Umbilical cord (tissue), 2 donors: ENCODE data around the gene FAM216B. TPM values are rescaled to one million over a fixed set of nuclear protein-coding genes. Genes with fewer than 3 reads are reported as not detected.
"Not testable (repeated sequence)": the region's sequence is repeated elsewhere in the genome, so short reads cannot be mapped to it uniquely, and the experiment has no call there.

ENCODE experiments used
- DNase-seq: peaks from one replicate; pipeline ENCODE4 v3.0.0-alpha.2; 2015; ENCODE audit warnings: low spot score
- total RNA-seq: library from RNA; depleted of rRNA; stranded (reverse); fragments of >200 nt; gene quantifications from one replicate; pipeline ENCODE4 v1.2.3, GENCODE V29; 2014; ENCODE audit warnings: low replicate concordance; ENCODE audit not compliant: insufficient read depth

The FAM216B gene
- total RNA-seq, 1 donor from 2014 or later, result 1.2 TPM

GRCh38 chr13:42780044-42780443, 1.3 kb upstream of the FAM216B start:
- DNase-seq, result no peak

DNA sequence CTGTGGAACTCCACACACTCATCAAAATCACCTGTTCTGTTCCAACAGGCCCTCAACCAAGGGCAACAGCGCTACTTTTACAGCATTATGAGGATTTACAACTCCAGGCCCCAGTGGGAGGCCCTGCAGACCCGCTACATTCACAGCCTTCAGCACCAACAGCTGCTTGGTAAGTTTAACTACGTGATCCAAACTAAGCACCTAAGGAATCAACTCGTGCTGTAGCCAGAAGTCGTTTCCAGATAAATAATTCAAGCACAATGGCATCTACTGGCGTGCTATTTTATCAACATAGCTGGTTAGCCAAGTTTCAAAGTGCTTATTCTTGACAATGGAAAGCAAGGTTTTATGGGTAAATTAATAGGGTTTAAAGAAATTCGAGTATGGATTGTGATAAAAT, 5.3 kb downstream of the FAM216B start:
- DNase-seq, result peak; percentile 43

- no peak for DNase-seq
Observed at GRCh38 chr13:42788601-42789000, 7.2 kb downstream of the FAM216B start.

DNA sequence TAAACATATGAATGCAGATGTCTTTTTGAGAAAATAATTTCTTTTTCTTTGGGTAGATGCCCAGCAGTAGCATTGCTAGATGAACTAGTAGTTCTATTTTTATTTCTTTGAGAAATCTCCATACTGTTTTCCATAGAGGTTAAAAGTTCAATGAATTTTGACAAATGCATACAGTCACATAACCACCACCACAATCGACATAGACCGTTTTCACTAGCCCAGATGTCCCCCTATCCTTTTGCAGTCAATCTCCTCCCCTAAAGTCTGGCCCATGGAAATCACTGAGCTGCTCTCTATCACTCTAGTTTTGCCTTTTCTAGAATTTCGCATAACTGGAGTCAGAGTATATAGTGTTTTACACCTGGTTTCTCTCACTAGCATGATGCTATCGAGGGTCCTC, 10.8 kb downstream of the FAM216B start:
- no peak for DNase-seq

DNA sequence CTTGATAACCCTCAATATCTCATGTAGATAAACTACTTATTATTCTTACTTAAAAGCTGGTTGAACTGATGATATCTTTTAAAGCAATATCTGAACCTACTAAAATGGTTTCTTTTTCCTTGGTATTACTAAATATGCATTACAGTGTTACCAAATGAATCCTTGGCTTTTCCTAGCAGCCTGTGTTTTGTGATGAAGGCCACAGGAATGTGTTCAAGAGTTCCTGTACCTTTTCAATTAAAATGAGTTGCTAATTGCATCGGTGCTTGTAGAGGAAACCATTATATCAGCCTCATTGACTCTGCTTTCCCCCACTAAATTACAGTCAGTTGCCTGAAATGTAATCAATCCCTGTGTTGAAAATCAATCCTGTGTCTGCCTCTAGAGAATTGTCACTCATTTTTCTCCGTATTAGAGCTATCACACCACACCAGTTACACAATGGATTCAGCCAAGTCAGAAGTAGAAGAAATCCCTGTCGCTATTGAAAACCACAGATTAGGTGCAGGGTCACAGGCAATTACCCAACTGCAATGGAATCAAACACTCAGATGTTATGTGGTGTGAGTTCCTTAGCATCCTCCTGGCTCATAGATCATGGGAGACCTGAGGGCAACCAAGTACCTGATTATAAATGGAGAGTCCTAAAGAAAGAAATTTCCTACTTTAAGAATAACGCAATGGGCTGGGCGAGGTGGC, 13.3 kb downstream of the FAM216B start:
- no peak for DNase-seq

- DNase-seq, result no peak
Observed at GRCh38 chr13:42795666-42796065, 14.3 kb downstream of the FAM216B start.

- DNase-seq, result no peak
Observed at GRCh38 chr13:42796747-42797356, 15.5 kb downstream of the FAM216B start.

- no peak for DNase-seq
Observed at GRCh38 chr13:42798118-42798517, 16.7 kb downstream of the FAM216B start.

DNA sequence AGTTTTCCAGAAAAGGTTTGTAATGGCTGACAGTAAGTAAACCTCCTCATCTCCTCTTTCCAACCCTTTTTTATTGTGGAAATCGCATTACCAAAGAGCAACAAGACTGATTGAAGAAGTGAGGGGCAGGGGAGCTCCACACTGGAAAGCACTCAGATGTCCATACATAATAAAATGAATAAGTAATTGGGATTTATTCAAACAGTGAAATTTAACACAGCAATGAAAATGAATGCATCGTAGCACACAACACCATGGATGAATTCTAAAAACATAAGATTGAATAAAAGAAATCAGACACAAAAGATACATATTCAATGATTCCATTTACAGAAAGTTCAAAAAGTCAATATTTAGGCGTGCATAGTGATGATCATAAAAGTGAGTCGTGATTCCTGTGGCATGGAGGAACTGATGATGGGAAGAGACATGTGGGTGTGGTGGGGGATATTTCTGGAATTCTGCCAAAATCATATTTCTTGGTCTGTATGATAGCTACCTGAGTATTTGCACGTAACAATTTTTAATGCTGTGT, 18.8 kb downstream of the FAM216B start:
- no peak for DNase-seq

DNA sequence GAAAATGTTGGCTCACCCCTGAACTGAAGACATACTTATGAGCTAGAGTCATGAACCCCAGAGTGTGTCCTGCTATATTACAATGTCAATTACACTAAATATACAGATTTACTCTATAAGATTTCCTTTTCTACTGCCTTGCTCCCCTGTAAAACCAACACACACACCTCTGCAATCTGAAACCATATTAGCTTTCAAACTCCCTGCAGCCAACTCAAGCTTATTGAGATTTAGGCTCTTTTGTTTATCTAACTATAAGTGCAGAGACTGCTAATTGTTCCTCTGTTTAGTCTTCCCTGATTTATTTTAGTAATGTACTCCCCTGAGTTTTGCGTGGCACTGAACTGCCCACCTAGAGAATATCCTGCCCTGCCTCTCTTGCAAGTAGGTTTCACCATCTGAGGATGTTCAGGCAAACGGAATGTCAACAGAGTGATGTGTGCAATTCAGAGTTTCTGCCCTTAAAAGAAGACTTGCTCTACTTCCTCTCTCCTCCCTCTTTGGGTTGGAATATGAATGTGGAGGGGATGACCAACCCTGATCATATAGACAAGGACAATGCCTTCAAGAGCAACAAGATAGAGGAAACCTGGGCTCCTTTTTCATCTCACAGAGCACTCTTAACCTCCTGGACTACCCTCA, 22.3 kb downstream of the FAM216B start:
- DNase-seq, result no peak

GRCh38 chr13:42804244-42804874, 23.0 kb downstream of the FAM216B start:
- no peak for DNase-seq

DNA sequence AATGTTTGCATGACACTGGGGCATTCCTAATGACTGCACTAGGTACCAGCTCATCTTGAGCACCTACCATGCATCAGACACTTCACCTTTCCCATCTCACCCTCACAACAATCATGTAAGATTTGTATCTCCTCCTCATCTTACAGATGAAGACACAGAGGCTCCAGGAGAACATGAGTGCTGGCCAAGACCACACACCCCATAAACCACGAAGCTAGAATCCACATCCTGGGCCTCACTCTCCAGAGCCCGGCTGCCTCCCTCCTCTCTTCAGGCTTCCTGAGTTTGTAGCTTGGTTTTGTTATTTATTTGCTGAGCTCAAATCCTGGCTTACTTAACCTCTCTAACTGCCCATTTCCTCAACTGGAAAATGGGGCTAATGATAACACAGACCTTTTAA, 25.9 kb downstream of the FAM216B start:
- DNase-seq, result no peak

GRCh38 chr13:42807866-42808265, 26.5 kb downstream of the FAM216B start:
- DNase-seq, result no peak

- DNase-seq, result no peak
Observed at GRCh38 chr13:42808341-42808940, 27.1 kb downstream of the FAM216B start.

DNA sequence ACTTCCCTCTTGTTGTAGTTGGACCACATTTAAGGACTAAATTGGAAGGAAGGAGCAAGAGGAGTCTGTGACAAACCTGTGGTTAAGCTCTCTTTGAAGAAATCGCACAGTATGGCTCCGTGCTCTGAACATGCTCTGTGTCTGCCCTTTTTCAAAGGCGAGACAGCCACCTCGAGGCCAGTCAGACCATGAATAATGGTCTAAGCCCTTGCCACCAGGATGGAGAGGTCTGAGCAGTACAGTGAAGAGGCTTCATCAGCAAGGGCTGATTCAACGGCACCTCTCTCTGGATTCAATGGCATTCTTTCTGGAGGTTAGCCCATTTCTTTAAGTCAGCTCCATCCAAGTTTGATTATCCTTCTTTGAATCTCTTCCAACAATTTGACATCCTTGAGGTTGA, 30.9 kb downstream of the FAM216B start:
- no peak for DNase-seq

DNA sequence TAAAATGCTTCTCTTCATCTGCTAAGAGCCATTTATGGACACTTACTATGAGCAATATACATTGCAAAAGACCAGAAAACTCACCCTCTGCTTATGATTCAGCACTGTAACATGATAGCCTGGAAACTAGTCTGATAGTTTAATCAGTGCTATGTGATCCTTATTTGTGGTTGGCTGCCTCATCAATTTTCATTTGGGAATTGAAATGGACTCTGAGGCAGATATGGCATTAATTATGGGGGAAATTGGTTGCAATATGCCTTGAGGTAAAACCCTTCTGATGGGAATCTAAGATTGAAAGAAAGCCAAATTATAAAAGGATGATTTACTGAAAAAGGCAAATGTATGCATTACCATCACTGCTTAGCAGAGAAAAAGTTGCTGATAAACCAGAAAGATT, 33.5 kb downstream of the FAM216B start:
- peak; percentile 89 for DNase-seq

- no peak for DNase-seq
Observed at GRCh38 chr13:42815681-42816080, 34.3 kb downstream of the FAM216B start.

DNA sequence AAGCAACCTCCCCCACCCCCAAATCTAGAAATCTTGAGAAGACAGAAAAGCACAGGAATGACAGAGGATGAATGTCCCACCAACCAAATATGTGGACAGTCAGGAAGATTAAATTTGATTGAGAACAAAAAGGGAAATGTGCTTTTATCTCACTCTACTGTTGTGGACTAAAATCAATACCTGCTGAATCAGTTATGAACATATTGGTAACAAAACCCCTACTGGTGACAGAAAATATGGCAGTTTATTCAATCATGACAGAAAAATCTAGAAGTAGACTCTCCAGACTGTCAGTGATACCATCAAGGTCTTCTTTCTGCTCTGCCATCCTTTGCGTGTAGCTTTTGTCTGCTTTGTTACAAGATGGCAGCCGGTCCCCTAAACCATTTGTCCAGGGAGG, 35.2 kb downstream of the FAM216B start:
- no peak for DNase-seq

GRCh38 chr13:42819687-42820086, 38.3 kb downstream of the FAM216B start:
- DNase-seq, result not testable (repeated sequence)

DNA sequence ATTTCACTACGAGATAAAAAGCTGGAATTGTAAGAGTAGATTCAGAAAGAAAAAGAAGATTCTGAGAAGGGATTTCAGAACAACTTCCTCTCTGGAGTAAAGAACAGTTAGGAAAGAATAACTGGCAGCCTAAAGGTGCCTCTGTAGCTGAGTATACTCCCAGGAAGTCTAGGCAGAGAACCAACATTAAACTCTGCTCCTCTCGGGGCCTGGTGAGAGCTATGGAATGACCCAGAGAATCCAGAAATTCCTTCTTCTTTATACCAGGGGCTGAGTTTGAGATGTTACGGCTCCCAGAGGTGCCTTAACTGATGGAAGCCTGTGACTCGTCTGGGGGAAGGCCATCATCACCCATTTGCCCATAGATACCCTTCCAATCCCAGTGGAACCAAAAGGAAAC, 39.1 kb downstream of the FAM216B start:
- DNase-seq, result peak; percentile 28

DNA sequence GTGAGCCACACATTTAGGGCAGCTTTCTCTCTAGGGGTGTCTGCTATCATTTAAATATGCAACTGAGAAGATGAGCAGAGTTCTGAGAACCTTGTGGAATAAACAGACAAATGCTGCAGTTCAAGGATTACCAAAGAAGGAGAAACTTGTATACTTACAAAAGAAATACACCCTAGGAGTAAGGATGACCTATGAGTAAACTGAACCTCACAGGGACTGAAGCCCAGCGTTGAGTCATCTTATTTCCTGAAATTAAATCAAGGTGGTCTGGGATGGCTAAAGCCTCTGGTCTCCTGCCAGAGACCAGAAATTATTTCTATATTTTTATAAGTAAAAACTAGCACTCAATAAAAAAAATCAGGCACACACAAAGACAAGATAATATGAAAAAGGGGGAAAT, 40.1 kb downstream of the FAM216B start:
- DNase-seq, result peak; percentile 42
